CD1c-positive myeloid dendritic cell (primary cell): ENCODE results near the gene WSCD2.
A peak's percentile ranks its signal among the peaks of the same experiment; 100 is the strongest.

Experiments used
- DNase-seq: peaks from one replicate; pipeline ENCODE4 v3.0.0-alpha.2; 2016; ENCODE audit errors: extremely low spot score

The WSCD2 gene

DNA sequence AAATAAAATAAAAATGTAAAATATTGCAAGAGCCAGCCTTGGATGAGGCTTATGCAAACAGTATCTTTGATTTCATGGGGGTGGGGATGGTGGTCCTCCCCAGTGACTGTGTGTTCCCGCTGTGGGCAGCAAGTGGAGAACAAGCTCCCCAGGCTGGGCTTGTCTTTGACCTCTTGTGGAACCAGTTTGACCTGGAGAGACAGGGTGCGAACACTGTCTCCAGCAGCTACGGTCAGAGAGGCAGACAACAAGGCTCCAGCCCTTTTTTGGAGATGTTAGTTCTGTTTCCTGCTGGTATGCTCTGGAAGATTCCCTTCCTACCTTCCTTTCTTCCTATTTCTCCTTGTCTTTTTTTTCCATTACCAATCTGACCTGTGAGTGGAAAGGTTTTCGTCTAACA, 21.8 kb upstream of the WSCD2 start:
- DNase-seq = no peak

DNA sequence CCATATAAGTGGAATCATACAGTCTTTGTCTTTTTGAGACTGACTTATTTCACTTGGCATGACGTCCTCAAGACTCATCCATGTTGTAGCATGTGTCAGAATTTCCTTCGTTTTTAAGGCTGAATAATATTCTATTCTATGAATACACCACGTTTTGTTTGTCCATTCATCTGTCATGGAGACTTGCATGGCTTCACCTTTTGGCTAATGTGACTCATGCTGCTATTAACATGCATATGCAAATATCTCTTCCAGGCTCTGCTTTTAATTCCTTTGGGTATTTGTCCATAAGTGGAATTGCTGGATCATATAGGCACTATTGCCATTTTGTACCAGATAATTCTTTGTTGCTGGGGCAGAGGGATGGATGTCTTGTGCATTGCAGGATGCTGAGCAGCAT, 19.6 kb upstream of the WSCD2 start:
- DNase-seq = no peak

DNA sequence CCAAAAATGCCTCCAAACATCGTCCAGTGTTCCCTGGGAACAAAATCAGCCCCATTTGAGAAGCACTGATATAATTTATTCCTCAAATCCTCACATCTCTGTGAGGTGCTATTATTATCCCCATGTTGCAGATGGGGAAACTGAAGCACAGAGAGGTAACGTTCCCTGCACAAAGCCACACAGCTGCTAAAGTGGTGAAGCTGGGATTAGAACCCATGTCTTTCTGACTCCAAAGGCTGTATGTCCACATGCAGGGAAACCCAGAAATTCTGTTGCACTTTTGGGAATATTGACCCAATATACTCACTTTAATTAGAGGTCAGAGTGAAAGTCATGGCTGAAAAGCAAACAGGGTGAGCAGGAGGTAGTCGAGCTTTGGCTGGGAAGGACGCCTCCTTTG, 19.1 kb upstream of the WSCD2 start:
- no peak for DNase-seq

DNA sequence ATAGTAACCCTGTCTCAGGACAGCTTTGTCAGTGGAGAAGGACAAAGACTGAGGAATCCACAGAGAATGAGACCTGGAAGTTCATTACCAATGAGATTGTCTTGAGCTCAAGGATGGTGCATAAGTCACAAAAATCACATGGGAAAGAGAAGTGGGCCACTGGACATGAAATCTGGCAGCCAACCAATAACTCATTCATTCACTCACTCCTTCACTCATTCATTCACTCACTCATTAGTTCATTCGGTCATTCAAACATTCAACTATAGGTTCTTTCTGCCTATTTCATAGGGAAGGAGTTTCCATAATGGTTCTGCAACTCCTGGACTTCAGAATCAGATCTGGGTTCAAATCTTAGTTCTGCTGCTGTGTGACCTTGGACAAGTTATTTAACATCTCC, 18.2 kb upstream of the WSCD2 start:
- no peak for DNase-seq

DNA sequence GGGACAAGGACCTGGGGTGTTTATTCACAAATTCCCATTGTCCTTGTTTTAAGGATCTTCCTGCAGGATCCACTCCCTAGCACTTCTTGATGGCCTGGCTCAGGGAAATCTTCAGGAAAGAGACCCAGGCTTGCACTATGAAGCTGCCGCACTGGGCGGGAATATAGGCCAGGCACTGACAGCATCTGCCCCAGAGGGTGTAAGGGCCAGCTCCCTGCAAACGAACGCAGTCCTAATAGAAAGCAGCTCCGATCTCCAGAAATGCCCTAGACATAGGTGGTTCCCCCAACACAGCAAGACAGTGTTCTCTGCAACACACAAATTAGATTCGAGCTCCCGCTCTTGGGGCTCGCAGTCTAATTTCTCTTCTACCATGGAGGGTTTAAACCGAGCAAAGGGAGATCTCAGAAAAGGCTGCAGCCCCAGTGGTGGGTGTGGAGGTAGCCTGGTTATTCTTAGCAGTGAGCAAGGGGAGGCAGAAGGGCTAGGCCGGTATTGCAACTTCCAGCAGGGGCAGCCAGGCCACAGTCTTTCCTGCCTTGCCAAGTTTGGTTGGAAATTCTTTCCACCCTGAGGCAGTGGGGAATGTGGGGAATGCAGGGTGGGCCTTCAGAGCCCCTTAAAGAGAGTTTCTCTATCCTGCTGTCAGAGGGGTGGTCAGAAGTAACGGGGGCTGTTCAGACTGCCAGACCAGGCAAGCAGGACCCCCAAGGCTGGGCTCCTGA, 16.1 kb upstream of the WSCD2 start:
- no peak for DNase-seq

DNA sequence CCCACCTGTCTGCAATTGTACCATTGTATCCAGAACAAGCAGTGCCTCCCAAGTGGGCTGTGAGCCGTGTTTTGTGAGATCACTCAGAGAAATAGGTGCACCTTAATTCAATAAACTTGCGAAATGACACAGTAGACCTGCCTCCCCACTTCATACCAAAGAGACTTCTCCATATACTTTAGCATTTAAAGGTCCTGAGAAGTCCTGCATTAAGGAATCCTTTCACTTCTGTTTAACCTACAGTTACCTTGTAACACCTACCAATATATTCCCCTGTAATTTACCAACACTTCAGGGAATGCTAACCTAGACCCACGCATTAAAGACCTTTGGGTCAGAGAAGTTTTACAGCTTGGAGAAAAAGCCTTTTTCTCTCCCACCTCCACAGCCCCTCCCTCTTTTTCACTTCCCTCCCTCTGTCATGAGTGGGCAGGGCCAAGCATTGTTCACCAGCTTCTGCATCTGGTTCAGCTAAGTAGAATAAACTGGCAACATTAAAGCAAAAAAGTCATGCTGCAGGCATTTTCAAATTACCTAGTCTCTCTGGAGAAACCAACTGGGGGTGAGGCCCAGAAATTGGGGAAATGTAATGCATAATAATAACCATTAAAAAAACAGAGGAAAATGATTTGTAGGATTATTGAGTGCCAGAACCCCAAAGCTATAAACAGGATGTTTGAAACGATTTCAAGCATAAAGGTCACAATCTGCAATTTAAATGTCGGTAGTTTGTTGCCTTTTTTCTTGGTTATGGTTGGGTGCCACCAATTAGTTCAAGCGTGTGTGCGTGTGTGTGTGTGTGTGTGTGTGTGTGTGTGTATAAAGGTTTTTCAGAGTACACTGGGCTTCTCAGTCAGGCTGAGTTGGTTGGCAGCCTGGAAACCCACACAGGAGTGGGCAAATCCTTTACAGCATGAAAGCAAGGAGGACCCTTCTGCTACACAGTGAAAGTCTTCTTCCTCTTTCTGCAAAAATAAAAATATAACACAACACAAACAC, 13.7 kb upstream of the WSCD2 start:
- DNase-seq = peak; percentile 73

DNA sequence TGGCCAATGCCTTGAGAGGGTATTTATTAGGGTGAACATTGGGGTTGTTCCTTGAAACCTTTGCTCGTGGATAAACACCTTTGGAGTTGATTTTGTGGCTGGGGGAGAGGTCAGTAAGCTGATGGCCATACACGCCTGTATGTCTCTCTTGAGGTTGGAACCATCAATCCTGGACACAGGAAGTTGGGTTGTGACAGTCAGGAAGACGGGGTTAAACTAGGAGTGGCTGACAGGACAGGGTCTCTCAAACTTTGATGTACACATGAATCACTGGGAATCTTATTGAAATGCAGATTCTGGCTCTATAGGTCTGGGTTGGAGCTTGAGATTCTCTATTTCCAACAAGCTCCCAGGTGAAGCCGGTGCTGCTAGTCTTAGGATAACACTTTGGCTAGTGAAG, 12.8 kb upstream of the WSCD2 start:
- DNase-seq = no peak

DNA sequence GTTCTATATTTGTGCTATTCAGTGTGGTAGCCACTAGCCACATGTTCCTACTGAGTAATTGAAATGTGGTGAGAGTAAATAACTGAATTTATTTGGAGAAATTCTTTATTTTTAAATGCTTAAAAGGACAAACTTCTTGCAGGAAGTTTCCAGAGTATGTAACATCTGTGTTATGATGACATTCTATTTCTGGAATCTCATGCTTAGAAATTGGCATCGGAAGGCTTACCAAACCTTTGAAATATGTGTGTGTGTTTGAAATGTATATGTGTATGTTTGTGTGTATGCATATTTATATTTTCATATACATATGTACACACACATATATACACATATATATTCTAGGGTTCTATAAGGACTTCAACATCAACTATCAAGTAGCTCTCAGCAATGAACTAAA, 12.4 kb upstream of the WSCD2 start:
- DNase-seq = no peak

DNA sequence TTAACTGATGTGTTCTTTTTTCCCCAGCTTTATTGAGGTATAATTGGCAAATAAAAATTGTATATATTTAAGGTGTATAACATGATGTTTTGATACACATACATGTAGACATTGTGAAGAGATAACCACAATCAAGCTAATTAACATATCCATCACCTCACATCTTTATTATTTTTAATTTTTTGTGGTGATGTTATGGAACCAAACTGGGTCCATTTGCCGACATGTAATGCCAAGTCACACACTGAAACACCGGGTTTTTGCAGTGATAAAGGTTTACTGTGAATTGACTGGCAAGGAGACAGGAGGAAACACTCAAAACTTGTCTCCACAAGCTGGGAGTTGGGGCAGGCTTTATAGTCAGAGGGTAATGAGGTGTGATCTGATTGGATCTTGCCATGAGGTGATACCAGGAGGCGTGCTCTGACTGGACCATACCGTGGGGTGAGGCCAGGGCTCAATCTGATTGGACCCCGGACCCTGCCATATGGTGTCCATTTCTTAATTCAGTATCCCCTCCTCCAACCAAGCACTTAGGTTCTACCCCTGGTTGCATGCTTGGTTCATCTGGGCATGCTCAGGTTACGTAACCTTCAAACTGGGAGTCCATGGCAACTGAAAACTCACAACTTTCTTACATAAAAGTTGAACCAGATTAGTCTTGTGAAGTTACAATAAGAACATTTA, 11.8 kb upstream of the WSCD2 start:
- DNase-seq = no peak

DNA sequence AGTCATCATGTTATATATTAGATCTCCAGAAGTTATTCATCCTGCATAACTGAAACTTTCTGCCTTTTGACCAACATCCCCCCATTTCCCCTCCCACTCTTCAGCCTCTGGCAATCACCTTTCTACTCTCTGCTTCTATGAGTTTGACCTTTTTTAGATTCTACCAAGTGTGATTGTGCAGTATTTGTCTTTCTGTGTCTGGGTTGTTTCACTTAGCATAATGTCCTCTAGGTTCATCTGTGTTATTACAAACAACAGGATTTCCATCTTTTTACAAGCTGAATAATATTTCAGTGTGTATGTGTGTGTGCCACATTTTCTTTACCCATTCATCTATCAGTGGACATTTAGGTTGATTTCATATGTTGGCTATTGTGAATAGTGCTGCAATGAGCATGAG, 11.2 kb upstream of the WSCD2 start:
- no peak for DNase-seq

DNA sequence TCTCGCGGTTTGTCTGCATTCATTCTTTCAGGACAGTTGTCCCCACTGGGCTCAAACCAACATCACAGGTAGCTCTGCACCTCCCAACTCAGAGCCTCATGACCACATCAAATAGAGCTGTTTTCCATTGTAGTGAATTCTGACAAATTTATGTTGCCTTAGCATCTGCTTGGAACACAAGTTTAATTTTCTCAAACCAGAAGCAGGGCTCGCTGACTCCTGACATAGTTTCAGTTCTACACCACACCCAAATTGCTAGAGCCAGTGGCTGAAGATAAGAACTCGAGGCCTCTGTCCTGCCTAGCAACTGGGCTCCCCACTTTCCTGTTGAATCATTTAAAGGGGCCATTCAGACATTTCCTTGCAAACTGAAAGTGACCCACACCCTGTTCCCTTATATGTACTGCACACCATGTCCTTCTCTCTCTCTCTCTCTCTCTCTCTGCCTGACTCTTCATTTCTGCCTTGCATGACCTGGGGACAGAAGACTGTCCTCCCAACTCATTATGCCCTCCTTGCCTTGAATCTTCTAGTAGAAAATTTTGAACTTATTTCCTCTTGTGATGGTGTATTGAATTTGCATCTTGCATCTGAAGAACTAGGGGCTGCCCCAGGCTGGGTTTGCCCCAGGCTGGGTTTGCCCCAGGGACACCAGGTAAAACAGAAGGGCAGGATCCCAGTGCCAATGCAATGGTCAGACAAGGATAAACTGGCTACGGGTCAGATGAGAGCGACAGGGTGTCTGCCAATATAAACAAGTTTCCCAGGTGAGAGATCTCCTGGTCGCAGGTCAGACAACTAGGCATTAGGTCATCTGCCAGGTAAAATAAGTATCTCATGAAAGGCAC, 9.7 kb upstream of the WSCD2 start:
- peak; percentile 53 for DNase-seq

DNA sequence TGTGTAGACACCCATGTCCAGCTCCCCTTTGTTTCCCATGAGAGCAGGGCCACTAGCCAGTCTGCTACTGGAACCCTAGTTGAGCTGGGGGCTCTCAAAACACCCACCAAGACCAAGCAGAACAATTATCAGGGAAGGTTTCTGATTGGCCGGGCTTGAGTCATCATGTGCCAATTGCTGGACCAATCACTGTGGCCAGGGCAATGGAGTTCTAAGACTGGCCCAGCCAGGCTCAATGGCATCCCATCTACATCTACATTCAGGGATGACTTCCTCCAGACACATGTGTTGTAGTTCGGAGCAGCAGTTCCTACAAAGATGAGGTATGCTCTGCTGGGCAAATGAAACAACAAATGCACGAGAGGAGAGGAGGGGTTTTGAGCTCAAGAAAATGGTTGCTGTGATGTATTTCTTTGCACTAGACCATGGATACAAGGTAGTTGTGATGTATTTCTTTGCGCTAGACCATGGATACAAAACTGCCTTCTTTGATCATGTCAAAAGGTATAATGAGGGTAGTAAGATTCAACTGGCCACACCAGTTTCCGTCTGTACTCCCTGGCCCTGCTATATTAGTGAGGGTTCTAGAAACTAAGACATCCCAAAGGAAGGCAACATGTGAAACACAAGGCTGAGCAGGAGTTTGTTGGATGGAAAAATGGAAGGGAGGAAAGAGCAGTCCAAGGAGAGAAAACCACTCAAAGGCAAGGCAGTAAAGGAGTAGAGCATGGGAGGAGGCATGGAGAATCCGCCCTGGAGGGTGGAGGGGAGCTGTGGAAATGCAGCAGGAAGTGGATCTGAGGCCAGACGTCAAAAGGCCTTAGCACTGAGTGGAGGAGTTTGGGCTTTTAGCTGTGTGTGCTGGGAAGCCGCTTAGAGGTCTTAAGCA, 8.9 kb upstream of the WSCD2 start:
- no peak for DNase-seq

DNA sequence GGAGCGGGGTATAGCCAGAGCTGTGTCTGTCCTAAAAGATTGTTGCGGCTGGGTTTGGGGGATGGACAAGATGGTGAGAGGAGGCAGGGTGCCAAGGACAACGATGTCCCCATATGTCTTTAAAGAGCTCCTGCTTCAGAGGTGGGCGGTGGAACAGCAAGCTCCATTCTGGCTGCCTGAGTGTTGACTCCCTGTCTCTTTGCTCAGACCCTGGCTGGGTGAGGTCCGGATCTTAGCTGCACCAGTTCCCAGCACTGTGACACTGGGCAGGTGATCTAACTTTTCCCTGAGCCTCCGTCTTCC, 8.3 kb upstream of the WSCD2 start:
- no peak for DNase-seq

DNA sequence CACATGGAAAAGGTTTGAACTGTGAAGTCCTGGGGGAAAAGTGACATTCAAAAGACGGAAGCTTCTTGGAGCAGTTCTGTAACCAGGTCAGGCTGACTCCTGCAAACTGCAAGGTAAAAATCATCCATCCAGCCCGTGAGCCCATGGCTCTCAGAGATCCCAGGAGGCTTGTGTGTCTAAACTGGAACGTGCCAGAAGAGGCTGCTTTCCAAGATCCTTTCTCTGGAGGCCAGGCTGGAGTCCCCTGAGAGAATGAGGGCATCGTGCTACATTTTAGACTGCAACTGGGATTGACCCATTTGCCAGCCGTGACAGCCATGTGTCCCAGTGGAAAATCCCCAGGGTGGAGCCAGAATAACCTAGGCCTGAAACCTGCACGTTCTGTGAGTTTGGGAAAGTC, 7.8 kb upstream of the WSCD2 start:
- DNase-seq = no peak

DNA sequence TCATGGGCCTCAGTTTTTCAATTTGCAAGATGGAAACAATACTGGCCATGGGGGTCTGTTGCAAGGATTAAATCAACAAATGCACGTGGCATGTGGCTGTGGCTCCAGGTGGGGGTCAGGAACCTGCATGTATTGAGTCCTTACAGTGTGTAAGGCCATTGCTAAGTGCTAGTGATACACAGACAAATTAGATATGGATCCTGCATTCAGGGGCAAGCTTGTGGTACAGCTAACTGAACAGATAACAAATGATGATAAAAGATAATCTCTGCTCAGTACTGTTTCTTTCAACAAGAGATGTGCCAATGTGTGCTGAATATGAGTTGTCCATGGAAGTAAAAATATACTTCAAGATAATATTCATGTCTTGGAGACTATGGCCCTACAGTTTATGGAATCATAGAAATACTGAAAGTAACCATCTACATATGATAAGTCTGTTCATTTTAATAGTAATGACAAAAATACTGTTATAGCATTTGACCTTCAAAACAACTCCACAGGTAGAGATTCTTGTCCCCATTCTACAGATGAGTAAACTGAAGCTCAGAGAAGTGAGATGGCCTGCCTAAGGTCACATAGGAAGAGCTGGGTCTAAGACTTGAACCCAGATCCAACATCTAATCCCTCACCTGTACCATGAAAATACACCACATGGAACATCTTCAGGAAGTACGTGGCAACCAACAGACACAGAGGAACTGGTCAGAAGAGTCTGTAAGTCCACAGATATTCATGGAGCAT, 7.2 kb upstream of the WSCD2 start:
- DNase-seq = no peak

DNA sequence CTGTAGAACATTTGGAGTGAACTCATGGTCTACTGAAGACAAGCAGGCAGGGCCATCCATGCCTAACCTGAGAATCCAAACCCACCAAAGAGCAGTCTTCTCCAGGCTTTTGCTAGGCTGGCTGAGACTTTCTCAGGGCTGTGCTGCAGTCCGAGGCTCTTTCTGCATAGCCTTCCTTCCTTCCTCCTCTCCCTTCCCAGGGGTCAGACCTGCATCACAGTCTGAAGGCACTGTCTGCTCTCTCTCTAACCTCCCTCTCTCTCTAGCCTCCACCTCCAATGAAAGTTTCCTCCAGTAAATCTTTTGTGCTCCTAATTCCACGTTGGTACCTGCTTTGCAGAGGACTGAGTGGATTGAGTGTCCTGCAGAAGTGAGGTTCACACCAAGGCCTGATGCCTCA, 6.4 kb upstream of the WSCD2 start:
- DNase-seq = no peak

DNA sequence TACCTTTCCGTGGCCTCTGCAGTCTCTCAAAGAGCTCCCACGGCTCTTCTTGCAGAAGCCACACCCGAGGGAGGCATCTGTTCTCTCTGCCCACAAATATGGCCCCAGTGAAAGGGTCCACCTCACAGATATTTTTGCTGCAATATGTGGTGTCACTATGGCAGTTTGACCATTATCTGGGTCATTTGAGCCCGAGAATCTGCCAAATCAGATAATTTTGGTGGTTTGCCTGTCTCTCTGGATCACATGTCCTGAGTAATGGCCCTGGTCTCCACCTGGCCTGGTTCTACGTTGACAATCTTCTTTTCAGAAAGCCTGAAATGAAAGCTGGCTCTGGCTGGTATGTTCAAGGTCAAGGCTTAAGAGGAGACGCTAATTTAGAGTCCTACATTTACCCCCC, 5.7 kb upstream of the WSCD2 start:
- DNase-seq = no peak

DNA sequence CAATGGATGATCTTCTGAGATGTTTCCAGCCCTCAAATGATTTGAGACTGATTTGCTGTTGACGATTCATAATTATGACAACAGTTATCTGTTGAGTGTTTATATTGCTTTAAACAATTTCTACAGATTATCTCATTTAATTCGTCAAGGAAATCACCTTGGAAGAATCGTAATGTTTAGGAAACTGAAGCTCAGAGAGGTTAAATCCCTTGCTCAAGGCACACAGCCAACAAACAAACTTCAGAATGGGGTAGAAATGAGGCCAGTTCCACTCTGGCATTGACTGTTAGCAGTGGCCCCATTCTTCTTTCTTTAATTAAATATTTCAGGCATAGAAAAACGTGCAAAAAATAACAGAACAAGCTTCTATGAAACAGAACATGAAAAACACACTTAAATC, 4.0 kb upstream of the WSCD2 start:
- DNase-seq = no peak

DNA sequence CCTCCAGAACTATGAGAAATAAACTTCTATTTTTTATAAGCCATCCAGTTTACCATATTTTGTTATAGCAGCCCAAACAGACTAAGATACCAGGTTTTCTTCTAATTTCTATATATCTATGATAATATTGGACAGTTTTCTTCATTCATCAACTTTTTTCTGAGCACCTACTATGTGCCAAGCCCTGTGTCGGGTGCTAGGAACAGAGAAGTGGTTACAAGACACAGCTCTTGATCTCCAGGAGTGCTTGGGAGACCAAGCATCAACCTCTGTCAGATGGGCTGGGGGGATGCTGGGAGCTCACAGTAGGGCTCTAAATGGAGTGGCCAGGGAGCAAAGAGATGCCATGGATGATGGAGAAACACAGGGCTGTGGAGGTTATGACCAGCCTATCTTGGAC, 2.9 kb upstream of the WSCD2 start:
- no peak for DNase-seq

DNA sequence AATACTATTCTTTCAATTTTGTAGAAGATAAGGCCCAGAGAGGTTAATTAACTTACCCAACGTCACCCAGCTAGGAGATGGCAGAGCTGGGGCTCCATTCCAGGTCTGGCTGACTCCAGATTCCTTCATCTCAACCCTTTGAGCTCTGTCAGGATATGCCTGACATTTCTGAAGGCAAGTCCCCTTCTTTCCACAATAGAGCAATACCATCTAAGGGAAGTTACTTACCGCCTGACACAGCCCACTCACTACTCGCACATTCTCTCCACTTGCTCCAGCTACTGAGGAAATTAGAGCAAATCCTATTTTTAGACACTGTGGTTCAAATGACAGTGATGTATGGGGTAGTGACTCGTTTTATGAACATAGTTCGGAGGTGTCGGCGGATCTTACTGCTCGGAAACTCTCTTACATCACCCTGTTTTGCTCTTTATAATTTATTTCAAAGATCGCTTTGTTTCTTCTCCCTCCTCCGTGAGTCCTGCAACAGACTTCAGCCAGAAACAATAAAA, 2.0 kb upstream of the WSCD2 start:
- DNase-seq = peak; percentile 41
